22Rv1 (cell line): ENCODE measurements around the gene ROPN1.
"Not testable (repeated sequence)": the region's sequence is repeated elsewhere in the genome, so short reads cannot be mapped to it uniquely, and the experiment has no call there.

Source experiments
- CTCF ChIP-seq: fragments of 450-650 bp; IDR thresholded peaks from 2 replicates; pipeline ENCODE4 v1.5.1; 2017; ENCODE audit warnings: mild to moderate bottlenecking
- ZFX ChIP-seq: fragments of 450-650 bp; IDR thresholded peaks from 2 replicates; pipeline ENCODE4 v1.6.1; 2017; ENCODE audit warnings: antibody characterized with exemption, borderline replicate concordance

GRCh38 chr3:123979525-123980501 lies 12.1 kb downstream of the ROPN1 start:
- TF ChIP-seq CTCF: peak; percentile 89
- TF ChIP-seq ZFX: not testable (repeated sequence)
